VCaP (cell line): ENCODE results near the gene ZIC4.

Experiments used
- H3K27ac ChIP-seq: fragments of 450-650 bp; 2 replicates; pipeline ENCODE4 v1.5.1; 2017
- TF ChIP-seq, protein P1 (sequence below): fragments of 450-650 bp; conservative IDR thresholded peaks from 2 replicates; pipeline ENCODE4 v1.5.1; 2017; ENCODE audit warnings: mild to moderate bottlenecking, moderate library complexity

Gene ZIC4

DNA sequence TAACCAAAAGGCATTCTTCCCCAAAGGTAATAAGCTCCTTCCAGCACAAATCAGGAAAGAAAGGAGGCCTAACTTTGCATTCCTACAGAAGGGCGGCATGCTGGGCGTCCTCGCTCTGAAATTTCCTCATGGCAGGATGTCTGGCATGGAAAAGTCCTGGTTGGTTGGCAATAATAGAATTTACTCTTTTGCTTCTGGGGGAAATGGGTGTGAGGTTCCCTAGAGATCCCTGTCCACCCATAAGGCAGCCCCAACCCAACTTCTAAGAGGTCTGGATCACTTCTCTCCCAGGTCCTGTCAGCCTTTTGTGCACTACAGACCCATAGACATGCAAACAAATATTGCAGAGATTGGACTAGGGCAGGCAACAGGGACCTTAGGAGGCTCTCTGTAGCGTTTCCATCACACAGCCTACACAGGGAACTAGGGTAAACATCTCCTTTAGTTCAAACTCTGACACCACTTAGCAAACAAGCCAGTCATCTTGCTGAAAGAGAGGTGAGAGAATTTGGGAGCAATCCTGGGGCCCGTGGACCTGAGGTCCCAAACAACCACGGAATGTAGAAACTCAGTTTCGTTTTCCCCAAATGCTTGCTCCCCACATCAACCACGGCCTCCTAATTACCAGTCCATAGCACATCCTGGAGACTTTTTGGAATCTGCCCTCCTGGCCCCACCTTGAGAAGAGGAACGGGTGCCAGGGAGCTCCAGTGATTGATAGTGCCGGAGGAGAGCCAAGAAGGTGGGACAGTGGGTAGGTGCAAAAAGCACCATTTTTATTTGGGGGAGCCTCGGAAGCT is 2.1 kb downstream of the ZIC4 start:
- no peak overlapping the region for H3K27ac ChIP-seq
- TF ChIP-seq, protein P1, sequence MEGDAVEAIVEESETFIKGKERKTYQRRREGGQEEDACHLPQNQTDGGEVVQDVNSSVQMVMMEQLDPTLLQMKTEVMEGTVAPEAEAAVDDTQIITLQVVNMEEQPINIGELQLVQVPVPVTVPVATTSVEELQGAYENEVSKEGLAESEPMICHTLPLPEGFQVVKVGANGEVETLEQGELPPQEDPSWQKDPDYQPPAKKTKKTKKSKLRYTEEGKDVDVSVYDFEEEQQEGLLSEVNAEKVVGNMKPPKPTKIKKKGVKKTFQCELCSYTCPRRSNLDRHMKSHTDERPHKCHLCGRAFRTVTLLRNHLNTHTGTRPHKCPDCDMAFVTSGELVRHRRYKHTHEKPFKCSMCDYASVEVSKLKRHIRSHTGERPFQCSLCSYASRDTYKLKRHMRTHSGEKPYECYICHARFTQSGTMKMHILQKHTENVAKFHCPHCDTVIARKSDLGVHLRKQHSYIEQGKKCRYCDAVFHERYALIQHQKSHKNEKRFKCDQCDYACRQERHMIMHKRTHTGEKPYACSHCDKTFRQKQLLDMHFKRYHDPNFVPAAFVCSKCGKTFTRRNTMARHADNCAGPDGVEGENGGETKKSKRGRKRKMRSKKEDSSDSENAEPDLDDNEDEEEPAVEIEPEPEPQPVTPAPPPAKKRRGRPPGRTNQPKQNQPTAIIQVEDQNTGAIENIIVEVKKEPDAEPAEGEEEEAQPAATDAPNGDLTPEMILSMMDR: no peak

DNA sequence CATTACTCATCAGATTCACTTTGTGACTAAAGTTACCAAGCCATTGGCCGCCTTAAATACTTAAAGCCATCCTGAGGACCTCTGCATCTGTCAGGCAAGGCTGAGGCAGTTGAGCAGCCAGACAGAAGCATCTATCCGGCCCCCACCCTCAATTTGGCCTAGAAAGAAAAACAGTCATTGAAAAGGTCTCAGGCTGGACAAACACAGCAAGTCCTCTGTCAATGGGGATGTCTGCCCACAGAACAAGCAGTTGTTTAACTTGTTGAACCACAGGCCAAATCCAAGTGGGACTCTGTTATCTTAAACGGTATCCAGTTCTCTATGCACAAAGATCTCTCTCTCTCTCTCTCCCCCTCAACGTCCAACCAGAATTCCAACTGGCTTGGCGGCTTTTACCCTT is 2.8 kb downstream of the ZIC4 start:
- no peak overlapping the region for H3K27ac ChIP-seq
- TF ChIP-seq, protein P1: no peak

DNA sequence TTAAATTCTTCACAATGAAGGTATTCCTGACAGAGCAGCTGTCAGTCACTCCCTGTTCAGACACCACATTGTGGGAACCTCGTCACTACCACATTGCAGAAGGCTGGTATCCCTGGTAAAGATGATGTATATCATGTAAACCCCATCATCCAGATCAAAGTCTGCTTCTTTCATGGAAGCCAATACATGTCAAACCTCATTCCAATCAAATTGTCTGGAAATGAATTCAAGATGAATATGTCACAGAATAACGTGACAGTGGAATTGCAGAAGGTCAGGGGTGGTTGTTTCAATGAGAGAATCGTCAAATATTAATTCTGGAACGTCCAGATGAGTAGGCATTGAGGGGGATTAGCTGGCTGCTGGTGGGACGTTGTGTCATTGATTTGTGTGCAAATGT is 4.2 kb downstream of the ZIC4 start:
- no peak overlapping the region for H3K27ac ChIP-seq
- TF ChIP-seq, protein P1: no peak

DNA sequence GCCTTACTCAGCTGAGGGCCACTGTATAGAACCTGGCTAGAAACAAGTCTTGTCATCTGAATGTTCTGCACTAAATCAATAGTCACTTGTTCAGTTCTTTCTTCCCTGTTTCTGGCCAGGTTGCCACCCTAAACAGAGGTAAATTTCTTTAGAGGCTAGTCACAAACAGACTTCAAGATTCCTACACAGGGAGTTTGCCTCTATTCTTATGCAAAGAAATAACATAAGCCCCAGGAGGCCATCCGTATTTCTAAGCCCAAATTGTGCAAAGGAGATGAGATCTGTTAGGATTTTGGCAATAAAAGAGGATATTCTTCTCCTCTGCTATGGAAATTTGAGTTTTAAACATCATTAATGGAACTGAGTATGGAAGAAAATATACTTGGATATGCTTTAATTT is 4.9 kb downstream of the ZIC4 start:
- TF ChIP-seq, protein P1: no peak
- H3K27ac ChIP-seq: no peak overlapping the region

DNA sequence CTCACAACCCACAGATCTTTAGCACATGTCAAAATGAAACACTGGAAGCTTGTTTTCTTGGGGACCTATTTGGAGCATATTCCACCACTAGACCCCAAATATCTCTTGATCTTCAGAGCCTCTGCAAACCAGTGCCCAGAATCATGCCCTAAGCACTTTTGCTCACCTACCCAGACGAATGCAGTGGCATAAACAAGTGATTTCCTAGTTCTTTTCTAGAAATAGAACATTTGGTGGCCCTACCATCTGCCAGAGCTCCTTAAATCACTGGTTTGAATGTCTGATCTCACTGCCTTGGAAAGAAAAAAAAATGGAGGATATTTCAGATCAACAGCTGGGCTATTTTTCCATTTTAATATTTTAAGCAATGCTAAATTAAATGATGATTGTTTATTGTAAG is 5.3 kb downstream of the ZIC4 start:
- H3K27ac ChIP-seq: no peak overlapping the region
- TF ChIP-seq, protein P1: no peak

DNA sequence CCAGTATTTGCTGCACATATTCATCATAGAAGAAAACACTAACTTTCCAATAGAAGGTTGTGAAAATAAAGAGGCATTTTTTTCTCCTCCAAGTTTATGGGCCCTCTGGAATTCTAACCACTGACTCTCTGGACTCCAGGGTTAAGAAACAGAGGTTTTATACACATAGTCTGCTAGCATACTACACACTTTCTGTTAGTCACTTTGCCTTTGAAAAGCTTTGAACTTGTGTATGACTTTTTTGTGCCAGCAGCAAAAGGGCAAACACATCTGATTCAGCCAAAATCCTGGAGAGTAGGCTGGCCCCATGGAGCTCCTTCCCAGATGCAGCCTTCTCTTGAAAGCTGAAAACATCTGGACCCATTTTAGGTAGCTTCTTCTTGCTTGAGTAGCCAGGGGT is 6.2 kb downstream of the ZIC4 start:
- no peak overlapping the region for H3K27ac ChIP-seq
- TF ChIP-seq, protein P1: no peak

DNA sequence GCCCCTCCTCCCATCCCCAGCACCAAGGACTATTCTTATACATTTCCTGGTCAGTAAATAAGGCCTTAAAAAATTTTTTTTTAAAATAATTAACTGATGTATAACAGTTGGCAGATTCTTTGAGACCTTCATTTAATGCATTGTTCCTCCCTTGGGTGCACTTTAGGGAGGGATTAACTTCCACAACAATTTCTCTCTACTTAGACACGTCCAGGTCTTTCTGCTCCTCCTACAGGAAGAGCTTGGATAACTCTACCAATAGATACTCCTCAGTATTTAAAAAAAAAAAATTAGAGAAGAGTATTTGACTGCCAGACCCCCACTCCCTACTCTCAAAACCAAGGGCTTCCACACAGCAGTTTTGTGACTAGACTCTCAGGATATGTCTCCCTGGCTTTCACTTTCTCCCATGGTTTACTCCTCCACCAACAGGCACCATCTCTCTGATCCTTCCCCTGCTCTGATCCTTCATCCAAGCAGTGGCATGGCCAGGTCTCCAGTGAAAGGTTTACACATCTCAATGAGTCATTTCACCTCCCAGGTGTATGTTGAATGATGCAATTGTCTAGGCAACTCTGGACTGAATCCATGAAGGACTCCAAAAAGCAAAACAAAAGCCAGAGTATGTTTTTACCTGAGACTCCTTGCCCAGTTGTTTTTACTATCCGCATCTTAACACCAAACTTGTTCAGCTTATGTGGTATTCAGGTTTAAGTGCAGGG is 7.4 kb downstream of the ZIC4 start:
- TF ChIP-seq, protein P1: no peak
- H3K27ac ChIP-seq: no peak overlapping the region
